GM04504 (cell line): Measurements from ENCODE around the gene C18orf32.
"Not testable (repeated sequence)": the region's sequence is repeated elsewhere in the genome, so short reads cannot be mapped to it uniquely, and the experiment has no call there.

Experiments used
- DNase-seq: peaks from one replicate; pipeline ENCODE4 v3.0.0-alpha.2; 2012; ENCODE audit warnings: low read depth

C18orf32 gene

DNA sequence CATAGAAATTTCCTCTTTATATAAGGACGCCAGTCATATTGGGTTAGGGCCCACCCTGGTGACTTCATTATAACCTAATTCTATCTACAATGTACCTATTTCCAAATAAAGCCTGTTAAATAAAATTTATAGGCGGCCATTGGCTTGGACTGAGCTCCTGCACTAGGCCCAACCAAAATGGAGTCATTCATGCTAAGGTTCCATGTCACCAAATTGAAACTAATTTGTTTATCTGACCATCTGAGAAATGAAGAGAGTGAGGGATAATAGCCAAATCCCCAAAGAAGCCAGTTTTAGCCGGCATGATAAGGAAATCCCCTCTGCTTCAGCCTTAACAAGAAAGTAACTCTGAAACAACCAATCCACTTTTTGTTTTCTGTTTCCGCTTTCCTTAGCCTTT, 19.4 kb downstream of the C18orf32 start:
- no peak for DNase-seq

DNA sequence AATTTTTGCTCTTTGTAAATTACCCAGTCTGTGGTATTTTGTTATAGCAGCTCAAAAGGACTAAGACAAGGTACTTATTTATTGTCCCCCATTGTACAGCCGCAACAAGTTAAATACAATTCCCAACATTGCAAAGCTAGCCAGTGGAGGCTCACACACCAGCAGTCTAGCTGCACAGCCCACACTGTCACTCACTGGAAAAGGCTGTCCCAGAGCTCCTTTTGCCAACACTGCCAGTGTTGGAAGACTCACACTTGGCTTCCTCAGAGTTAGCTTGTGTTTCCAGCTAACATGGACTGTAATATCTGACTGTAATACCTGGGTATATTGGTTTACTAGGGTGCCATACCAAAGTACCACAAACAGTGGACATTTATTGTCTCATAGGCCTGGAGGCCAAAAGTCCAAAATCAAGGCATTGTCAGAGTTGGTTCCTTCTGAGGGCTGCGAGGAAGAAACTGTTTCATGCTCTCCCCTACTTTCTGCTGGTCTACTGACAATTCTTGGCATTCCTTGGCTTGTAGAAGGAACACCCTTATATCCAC, 19.9 kb downstream of the C18orf32 start:
- DNase-seq = no peak

DNA sequence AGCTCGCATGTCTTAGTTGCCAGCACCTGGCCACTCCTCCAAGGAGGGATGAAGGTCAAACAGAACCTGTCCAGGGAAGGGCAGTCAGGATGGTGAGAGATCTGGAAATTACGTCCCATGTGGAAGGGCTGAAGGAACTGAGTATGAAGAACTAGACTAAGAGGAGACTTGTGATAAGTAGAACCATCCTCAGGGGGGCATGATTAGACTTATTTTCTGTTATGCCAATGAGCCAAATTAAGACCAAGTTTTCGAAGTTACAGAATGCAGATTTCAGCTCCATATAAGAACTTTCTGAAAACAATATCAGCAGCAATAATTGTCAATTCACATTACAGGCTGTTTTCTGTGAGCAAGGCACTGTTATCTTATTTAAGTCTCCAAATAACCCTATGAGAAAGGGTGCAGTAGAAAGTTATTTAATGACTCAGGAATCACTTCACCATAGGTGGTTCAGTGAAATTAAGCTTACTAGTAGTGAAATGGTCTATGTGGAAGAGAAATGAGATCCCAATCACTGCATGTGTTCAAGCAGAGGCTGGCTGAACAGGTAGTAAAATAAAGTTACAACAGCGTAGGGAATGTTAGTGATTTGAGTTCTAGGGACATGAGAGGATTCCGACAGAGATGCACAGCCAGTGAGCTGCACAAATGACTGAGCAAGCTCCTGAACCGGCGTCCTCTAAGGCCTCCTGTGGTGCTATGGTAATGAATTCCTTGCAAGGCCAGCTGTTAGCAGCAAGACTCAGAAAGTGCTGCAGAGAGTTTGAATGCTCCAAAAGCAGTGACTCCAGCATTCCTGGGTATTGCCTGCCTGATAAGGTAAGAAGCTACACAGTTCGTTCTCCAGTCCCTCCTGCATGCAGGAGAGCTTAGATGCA, 22.1 kb downstream of the C18orf32 start:
- DNase-seq = no peak

DNA sequence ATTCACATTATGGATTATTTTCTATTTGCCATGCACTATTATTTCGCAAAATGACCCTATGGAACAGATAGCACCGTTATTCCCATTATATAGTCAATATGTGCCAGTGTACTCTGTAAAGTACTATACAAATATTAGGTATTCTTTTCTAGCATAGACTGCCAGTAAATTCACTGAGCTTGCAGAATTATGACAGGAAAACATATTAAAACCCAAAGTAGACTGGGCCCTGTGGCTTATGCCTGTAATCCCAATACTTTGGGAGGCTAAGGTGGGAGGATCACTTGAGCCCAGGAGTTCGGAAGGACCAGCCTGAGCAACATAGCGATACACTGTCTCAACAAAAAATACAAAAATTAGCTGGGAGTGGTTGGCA, 25.4 kb downstream of the C18orf32 start:
- DNase-seq = no peak

DNA sequence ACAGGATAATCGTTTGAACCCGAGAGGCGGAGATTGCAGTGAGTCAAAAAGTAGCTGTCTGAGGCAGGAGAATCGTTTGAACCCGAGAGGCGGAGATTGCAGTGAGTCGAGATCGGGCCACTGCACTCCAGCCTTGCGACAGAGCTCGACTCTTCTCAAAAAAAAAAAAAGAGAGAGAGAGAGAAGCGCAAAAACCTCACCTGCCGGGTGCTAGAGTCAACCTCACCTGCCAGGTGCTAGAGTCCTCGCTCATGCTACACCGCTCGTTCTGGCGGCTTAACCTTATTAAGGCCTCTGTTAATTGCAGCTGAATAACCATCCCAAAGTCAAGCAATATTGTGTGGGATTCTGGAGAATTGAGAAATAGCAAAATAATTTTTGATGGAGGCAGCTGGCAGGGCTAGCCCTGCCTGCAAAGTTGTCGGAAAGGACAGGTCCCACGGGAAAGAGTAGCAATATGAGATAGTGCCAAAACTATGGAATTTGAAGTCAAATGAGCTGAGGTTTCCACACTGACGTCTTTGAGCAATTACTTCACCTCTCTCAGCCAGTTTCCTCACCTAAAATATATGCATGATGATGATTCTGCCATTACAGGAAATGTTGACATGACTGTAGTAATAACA, 25.9 kb downstream of the C18orf32 start:
- DNase-seq = no peak

DNA sequence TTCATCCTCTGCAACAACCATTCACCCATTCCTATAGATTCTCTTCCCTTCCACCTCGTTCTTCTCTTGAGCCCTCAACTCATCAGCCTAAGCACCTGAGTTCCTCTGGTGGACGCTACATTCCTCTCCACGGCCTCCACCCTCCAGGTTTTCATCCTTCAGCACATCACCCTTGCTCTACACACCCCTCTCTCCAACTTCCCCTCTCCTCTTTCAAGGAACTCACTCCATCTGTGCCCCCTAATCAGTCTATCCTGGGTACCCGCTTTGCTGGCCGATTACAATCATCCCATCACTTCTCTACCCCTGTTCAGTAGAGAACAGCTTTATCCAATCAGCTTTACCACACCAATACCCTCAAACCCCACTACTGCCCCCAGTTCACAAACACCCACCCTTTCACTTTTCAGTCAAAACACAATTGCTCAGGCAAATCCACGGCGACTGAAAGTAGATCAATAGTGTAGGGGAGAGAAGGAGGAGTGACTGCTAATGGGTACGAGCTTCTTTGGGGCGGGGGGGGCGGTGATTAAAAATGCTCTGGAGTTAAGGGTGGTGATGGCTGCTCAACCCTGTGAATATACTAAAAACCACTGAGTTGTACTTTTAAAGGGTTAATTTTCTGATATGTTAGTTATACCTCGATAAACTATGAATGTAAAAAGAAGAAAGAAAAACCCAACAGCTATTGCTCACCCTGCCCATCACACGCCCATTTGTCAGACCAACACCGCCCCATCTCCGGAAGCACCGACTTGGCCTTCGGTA, 27.4 kb downstream of the C18orf32 start:
- DNase-seq = no peak

DNA sequence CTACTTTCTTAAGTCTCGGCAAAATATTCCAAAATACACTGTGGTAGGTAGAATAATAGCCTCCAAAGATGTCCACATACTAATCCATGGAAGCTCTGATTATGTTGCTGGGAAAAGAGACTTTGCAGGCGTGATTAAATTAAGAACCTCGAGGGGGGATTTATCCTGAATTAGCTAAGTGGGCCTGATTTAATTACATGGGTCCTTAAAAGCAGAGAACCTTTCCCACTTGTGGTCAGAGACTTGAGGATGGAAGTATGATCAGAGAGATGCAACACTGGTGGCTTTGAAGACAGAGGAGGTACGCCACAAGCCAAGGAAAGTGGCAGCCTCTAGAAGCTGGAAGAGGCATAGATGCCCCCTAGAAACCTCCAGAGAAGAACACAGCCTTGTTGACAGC, 29.4 kb downstream of the C18orf32 start:
- no peak for DNase-seq

DNA sequence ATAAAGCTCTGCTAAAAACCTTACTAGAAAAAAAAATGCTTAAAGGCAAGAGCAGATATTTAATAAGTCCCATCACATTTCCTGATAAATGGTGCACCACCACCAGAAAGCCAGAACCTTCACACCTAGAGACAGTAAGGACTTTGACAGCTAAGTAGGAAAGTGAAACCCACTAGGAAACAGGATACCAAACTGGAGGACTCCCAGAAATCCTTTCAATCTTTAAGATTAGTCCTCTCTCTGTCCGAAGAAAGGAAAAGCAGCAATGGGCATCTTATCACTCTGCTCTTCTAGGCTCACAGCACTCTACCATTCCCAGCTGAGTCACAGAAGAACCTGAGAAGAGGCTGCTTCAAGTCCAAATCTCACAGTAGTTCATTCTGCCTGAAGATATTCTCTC, 30.2 kb downstream of the C18orf32 start:
- no peak for DNase-seq

DNA sequence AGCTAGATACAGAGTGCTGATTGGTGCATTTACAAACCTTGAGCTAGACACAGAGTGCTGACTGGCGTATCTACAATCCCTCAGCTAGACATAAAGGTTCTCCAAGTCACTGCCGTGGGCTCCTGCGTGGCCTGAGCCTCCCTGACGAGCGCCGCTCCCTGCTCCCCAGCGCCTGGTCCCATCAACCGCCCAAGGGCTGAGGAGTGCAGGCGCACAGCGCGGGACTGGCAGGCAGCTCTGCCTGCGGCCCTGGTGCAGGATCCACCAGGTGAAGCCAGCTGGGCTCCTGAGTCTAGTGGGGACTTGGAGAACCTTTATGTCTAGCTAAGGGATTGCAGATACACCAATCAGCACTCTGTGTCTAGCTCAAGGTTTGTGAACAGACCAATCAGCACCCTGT, 34.5 kb downstream of the C18orf32 start:
- DNase-seq = not testable (repeated sequence)

DNA sequence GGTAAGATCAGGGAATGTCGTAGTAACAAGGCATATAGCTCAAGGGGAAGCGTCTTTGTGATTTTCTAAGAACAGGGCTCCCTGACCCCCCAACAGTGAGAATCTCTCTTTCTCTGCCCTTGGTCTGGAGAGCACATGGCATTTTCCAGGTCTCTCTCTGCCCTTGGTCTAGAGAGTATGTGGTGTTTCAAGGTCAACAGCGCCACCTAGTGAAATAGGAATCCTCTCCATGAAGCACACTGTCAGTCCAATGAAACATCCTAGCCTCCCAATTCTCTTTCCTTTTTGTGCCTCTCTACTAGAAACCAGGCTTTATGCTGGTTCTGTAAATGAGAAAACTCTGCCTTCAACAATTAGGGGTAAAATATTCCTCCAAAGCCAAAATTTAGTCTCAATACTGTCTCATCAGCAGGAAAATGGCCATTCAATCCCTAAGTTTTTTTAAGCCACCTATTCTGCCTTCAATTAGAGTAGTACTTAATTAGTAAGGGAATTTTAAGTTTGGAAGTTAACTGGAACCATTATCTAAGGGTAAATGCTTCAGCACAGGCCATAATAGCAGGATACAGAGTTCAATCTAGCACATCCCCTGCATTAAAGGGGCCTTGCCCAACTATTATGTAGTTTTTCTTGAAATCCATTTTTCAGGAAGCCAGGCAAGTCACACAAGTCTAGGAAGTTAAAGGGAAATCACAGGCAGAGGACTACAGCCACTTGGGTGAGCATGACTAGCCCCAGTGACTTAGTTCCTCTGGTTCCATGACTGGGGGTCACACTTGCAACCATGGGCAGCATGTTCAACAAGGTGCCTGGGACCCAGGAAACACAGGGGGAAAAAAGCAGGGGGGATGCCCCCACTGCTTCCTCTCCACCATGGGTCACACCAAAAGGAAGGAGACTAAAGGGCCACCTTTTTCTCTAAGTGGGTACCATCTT, 39.0 kb downstream of the C18orf32 start:
- DNase-seq = no peak

DNA sequence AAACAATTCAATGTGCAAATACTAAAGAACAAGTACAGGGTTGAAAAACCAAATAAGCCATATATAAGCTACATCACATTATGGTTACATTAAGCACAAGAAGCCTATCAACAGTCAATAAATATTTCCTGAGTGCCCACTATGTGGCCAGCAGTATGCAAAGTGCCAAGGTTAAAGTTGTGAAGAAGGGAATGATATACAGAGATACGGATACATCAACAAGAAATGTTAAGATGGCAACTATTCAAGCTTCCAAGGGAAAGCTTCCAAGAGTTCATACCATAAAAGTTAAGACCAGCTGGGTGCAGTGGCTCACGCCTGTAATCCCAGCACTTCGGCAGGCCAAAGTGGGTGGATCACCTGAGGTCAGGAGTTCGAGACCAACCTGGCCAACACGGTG, 40.6 kb downstream of the C18orf32 start:
- no peak for DNase-seq

DNA sequence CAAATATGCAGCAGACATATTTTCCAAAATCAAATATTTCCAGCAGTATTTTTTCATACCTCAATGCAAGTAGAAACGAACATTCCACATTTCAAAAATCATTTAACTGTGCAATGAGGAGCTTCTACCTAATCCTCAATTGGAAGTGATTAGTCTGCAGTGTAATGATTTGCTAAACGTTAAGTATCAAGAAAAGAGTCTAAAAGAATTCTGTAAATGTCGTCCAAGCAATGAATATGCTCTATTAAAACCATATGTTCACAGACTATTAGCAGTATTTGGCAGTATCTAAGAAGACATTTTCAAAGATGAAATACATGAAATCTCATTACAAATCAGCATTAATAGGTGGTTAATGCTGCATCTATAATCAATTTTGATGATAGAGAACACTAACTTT, 42.5 kb downstream of the C18orf32 start:
- DNase-seq = no peak

DNA sequence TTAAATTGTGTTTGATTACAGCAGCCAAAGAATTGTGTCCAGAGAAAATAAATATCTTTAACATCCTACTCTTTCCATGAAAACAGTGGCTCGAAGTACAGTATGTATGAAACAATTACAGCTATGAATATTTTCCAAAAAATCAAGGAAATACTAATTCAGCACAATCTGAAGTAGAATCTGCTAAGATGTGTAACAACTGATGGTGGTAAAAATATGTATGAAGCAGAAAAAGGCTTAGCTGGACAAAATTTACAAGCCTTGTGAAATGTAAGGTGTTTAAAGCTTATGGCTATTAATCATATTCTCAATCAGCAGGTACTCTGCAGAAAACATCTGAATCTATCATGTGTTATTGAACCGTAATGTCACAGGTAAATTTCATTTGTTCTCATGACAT, 43.2 kb downstream of the C18orf32 start:
- DNase-seq = no peak

DNA sequence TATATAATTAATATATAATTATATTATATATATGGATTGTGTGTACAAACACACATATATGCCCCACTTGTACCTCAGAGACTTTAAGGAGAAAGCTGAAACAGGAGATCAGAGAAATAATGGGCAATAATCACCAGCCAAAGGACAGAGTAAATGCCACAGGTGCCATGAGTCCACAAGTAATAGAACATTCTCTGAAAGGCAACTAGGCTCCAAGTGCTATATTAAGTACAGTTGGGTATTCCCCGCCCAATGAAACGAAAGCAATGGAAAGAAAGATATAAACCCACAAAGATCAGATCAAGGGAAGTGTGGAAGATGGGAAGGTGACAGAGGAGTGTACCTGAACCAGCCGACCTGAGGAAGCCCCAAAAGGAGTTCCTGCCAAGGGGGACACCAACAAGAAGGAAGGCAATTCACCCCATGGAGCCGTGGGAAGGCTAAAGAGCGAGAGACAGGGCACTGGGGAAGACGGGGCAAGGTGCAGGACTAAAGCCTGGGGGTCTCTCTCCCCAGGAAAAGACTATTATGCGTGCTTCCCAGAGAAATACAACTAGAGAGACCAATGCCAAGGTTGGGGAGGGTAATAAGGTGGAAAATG, 45.6 kb downstream of the C18orf32 start:
- DNase-seq = no peak

DNA sequence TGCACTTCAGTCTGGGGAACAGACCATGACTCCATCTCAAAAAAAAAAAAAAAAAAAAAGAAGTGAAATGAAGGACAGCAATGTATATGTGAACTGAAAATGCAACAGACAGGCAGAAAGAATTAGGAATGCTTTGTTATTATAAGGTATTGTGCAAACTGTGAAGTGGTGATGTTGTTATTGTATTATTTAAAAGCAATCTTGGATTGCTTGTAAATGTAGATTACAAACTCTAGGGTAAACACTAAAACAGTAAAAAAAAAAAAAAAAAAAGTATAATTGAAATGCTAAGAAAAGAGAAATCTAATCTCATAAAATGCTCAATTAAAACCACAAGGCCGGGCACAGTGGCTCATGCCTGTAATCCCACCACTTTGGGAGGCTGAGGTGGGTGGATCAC, 51.9 kb downstream of the C18orf32 start:
- DNase-seq = no peak

DNA sequence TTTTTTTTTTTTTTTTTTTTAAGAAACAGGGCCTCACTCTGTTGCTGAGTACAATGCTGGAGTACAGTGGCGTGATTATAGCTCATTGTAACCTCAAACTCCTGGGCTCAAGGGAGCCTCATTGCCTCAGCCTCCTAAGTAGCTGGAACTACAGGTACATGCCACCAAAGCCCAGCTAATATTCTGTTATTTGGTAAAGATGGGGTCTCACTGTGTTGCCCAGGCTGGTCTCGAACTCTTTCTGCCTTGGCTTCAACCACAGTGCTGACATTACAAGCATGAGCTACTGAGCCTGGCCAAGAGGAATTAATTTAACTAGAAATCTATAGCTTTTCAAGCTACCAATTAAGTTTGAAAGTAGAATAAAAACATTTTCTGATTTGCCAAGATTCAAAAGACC, 54.4 kb downstream of the C18orf32 start:
- DNase-seq = no peak

DNA sequence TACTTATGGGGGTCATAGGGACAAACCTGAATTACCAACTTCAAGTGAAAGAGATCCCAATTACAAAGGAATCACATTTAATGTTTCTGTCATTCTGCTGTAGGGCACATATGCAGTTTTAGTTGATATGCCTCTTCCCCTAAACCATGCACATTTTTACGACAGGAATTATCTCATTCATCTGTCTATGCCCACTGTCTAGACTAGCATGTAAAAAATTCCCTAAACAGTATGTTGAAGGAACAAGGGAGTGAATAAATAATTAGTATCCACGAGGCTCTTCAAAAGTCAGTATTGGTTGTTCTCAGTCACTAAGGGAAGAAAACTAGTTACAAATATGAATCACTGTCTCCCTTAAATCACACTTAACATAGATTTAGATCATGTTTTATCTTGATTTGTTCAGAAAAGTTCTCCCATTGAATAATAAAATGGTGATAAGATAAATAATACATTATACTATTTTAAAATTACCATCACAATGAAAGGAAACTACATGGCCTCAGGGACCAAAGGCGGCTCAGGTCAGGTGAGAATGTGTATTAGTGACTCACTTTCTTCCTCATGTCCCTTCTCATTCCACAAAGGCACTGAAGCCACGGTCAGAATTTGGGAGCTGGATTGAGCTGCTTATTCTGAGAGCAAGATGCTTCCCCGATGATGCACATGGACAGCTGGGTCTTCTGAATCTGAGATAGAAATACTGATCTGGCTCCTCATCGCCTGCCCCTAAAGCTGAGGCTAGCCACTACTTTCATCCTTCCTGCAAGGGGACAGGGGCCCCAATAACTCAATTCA, 55.7 kb downstream of the C18orf32 start:
- DNase-seq = no peak
